ENCODE measurements around the gene PHAF1.

The PHAF1 gene

GRCh38 chr16:67093098-67093726 is 16.5 kb upstream of the PHAF1 start (continued):
- TF ChIP-seq CSRNP3 (CRISPR knock-in tag; IDR thresholded peaks at IDR 0.05) (no peak), BACH2 (CRISPR knock-in tag; IDR thresholded peaks at IDR 0.05; ENCODE audit: borderline replicate concordance) (no peak), ZNF8 (CRISPR knock-in tag; IDR thresholded peaks at IDR 0.05) (no peak), ESRRG (CRISPR knock-in tag; IDR thresholded peaks at IDR 0.05) (no peak)

GRCh38 chr16:67098599-67098998 is 11.1 kb upstream of the PHAF1 start:
- no peak for ATAC-seq
- TF ChIP-seq TCF4 (CRISPR knock-in tag; IDR thresholded peaks at IDR 0.05; ENCODE audit: borderline replicate concordance) (peak; percentile 72), ZNF70 (CRISPR knock-in tag; IDR thresholded peaks at IDR 0.05) (no peak), PATZ1 (CRISPR knock-in tag; IDR thresholded peaks at IDR 0.05; ENCODE audit: borderline replicate concordance) (no peak), TOX (CRISPR knock-in tag; IDR thresholded peaks at IDR 0.05; ENCODE audit: borderline replicate concordance) (no peak)

- ATAC-seq: peak; percentile 71
- TF ChIP-seq ZFP30 (CRISPR knock-in tag; IDR thresholded peaks at IDR 0.05) (no peak), ZFP3 (CRISPR knock-in tag; IDR thresholded peaks at IDR 0.05) (no peak), PATZ1 (CRISPR knock-in tag; IDR thresholded peaks at IDR 0.05; ENCODE audit: borderline replicate concordance) (no peak), RARB (CRISPR knock-in tag; IDR thresholded peaks at IDR 0.05) (no peak), POU6F1 (CRISPR knock-in tag; IDR thresholded peaks at IDR 0.05; ENCODE audit: borderline replicate concordance, low read depth) (no peak), ZC3H10 (CRISPR knock-in tag; IDR thresholded peaks at IDR 0.05) (no peak), TCF4 (CRISPR knock-in tag; IDR thresholded peaks at IDR 0.05; ENCODE audit: borderline replicate concordance) (no peak), OSR1 (CRISPR knock-in tag; IDR thresholded peaks at IDR 0.05) (no peak), PPARA (CRISPR knock-in tag; IDR thresholded peaks at IDR 0.05; ENCODE audit: borderline replicate concordance) (no peak), ESRRG (CRISPR knock-in tag; IDR thresholded peaks at IDR 0.05) (no peak), ARNTL (CRISPR knock-in tag; IDR thresholded peaks at IDR 0.05; ENCODE audit: borderline replicate concordance, low read depth) (no peak), ZNF70 (CRISPR knock-in tag; IDR thresholded peaks at IDR 0.05) (no peak), CREB5 (CRISPR knock-in tag; IDR thresholded peaks at IDR 0.05; ENCODE audit: low read depth) (no peak), BACH2 (CRISPR knock-in tag; IDR thresholded peaks at IDR 0.05; ENCODE audit: borderline replicate concordance) (no peak), SNAI2 (CRISPR knock-in tag; IDR thresholded peaks at IDR 0.05) (no peak)
These were observed 9.0 kb upstream of the PHAF1 start for GRCh38 chr16:67100569-67101310.
